Smooth muscle cell (in vitro differentiated cells): ENCODE results near the gene CCR5. TPM values are rescaled to one million over a fixed set of nuclear protein-coding genes. Genes with fewer than 3 reads are reported as not detected.

ENCODE experiments used
- DNase-seq: peaks from one replicate; lab custom pipeline; 2025; ENCODE audit not compliant: unreplicated experiment; lab: John Stamatoyannopoulos, UW
- H2AFZ ChIP-seq: fragments of 200-600 bp; sonication (generic); 2 replicates; pipeline ENCODE4 v1.6.0; 2016; ENCODE audit warnings: antibody characterized with exemption, low read depth, mild to moderate bottlenecking
- H3F3A ChIP-seq: fragments of 200-600 bp; sonication (generic); 2 replicates; pipeline ENCODE4 v1.6.0; 2017; ENCODE audit warnings: antibody characterized with exemption, low read depth
- H3K27ac ChIP-seq: fragments of 200-600 bp; sonication (generic); 2 replicates; pipeline ENCODE4 v1.5.1; 2016; ENCODE audit warnings: low read depth, mild to moderate bottlenecking
- H3K27me3 ChIP-seq: fragments of 200-600 bp; sonication (generic); 2 replicates; pipeline ENCODE4 v1.6.1; 2016; ENCODE audit warnings: low read depth, mild to moderate bottlenecking
- H3K36me3 ChIP-seq: fragments of 200-600 bp; sonication (generic); 2 replicates; pipeline ENCODE4 v1.5.1; 2016; ENCODE audit warnings: low read depth
- H3K4me1 ChIP-seq: fragments of 200-600 bp; sonication (generic); 2 replicates; pipeline ENCODE4 v1.5.1; 2016; ENCODE audit warnings: low read depth
- H3K4me2 ChIP-seq: fragments of 200-600 bp; sonication (generic); 2 replicates; pipeline ENCODE4 v1.6.0; 2016; ENCODE audit warnings: mild to moderate bottlenecking
- H3K4me3 ChIP-seq: fragments of 200-600 bp; sonication (generic); 2 replicates; pipeline ENCODE4 v1.5.1; 2016; ENCODE audit warnings: mild to moderate bottlenecking
- H3K79me2 ChIP-seq: fragments of 200-600 bp; sonication (generic); 2 replicates; pipeline ENCODE4 v1.6.0; 2016; ENCODE audit warnings: low read depth, mild to moderate bottlenecking
- H3K9ac ChIP-seq: fragments of 200-600 bp; sonication (generic); 2 replicates; pipeline ENCODE4 v1.6.0; 2016; ENCODE audit warnings: low read depth
- H3K9me3 ChIP-seq: fragments of 200-600 bp; sonication (generic); replicated peaks from 2 replicates; pipeline ENCODE4 v1.5.1; 2016; ENCODE audit warnings: low read depth
- H4K20me1 ChIP-seq: fragments of 200-600 bp; sonication (generic); 2 replicates; pipeline ENCODE4 v1.6.0; 2016; ENCODE audit warnings: low read depth
- CTCF ChIP-seq: fragments of 200-600 bp; sonication (generic); IDR thresholded peaks from 2 replicates; pipeline ENCODE4 v1.5.1; 2017; ENCODE audit warnings: borderline replicate concordance, mild to moderate bottlenecking, antibody characterized with exemption; ENCODE audit not compliant: insufficient read depth, poor library complexity, severe bottlenecking
- WGBS: methylation state at CpG from one replicate; pipeline ENCODE4 v1.1.7; 2016; ENCODE audit warnings: low lambda C conversion rate; 5-methylcytosine and 5-hydroxymethylcytosine counted together
- polyA plus RNA-seq: library from polyadenylated mRNA; unstranded; fragments of >200 nt; fragmentation: Nextera tagmentation; extraction: Ambion mirVana; gene quantifications from 2 replicates; pipeline ENCODE4 v1.2.1, GENCODE V29; 2016
- total RNA-seq: library from RNA; depleted of rRNA; stranded (reverse); fragments of >200 nt; gene quantifications from 2 replicates; pipeline ENCODE4 v1.2.3, GENCODE V29; 2014

Gene CCR5
- total and polyA plus RNA-seq, 2 experiments from 2014 or later: not detected

DNA sequence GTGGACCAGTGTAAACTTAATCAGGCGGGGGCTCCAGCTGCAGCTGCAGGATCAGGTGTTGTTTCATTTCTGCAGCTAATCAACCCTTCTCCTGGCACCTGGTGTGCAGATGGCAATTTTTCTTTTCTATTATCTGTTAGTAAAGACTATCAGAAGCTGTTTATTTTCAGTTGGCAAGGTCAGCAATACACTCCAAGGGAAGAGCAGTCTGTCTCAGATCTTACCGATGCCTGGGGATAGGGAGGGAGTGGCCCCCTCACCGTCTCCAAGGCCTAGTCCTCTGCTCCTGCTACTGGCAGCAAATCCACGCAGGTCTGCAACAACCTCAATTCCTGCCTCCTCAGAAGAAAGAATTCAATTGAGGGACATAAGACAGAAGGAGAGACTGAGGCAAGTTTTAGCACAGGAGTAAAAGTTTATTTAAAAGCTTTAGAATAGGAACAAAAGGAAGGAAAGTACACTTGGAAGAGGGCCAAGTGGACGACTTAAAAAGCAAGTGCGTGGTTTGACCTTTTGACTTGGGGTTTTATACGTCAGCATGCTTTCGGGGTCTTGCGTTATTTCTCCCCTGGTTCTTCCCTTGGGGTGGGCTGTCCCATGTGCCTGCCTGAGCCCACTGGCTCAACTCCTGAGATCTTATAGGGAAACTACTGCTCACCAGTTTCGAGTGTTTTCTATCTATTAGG is 45.5 kb downstream of the CCR5 start:
- Histone ChIP-seq H3K4me2 (no peak overlapping the region), H3K4me3 (no peak overlapping the region), H3F3A (no peaks in the 10 kb centered on the region), H4K20me1 (no peaks in the 10 kb centered on the region), H3K4me1 (no peaks in the 10 kb centered on the region), H3K9me3 (no peaks in the 10 kb centered on the region), H3K36me3 (no peaks in the 10 kb centered on the region), H3K27me3 (peaks cover 23% of the 10 kb centered on the region), H2AFZ (no peak overlapping the region), H3K27ac (no peak overlapping the region), H3K79me2 (no peaks in the 10 kb centered on the region), H3K9ac (no peak overlapping the region)
- WGBS: 81% methylated on average over 10 of the region's 10 CpGs
- no peak for DNase-seq
- TF ChIP-seq CTCF: no peak

- Histone ChIP-seq H3K4me3 (no peak overlapping the region), H3K27ac (no peak overlapping the region), H3K36me3 (no peaks in the 10 kb centered on the region), H3K79me2 (no peaks in the 10 kb centered on the region), H3F3A (no peaks in the 10 kb centered on the region), H3K27me3 (peaks cover 19% of the 10 kb centered on the region), H3K9ac (no peak overlapping the region), H4K20me1 (no peaks in the 10 kb centered on the region), H3K4me2 (no peak overlapping the region), H3K4me1 (no peaks in the 10 kb centered on the region), H3K9me3 (no peaks in the 10 kb centered on the region), H2AFZ (no peak overlapping the region)
- no peak for TF ChIP-seq CTCF
- no peak for DNase-seq
- WGBS: 65% methylated on average over 7 of the region's 7 CpGs
Observed at GRCh38 chr3:46416811-46417510, 46.2 kb downstream of the CCR5 start.

- Histone ChIP-seq H3K27ac (no peak overlapping the region), H3K36me3 (no peaks in the 10 kb centered on the region), H3K4me1 (no peaks in the 10 kb centered on the region), H3K27me3 (peaks cover 9% of the 10 kb centered on the region), H3K4me2 (no peak overlapping the region), H3K9me3 (no peaks in the 10 kb centered on the region), H3F3A (no peaks in the 10 kb centered on the region), H3K79me2 (no peaks in the 10 kb centered on the region), H4K20me1 (no peaks in the 10 kb centered on the region), H3K4me3 (no peak overlapping the region), H2AFZ (no peak overlapping the region), H3K9ac (no peak overlapping the region)
- WGBS: 78% methylated on average over 9 of the region's 9 CpGs
- DNase-seq: no peak
- no peak for TF ChIP-seq CTCF
Observed at GRCh38 chr3:46417841-46418611, 47.3 kb downstream of the CCR5 start.
